ENCODE results near the gene CRYBG3.

The CRYBG3 gene

GRCh38 chr3:97988784-97989568, 167.2 kb downstream of the CRYBG3 start:
- H3K27ac Mint-ChIP-seq = peak overlapping the region in 1 of 2 donors; percentile 83
- DNase-seq (peak in 1 of 2 donors; percentile 13), ATAC-seq (peak; percentile 79)
- peaks cover 10 to 12% of the 10 kb centered on the region in 2 donors for H3K9me3 Mint-ChIP-seq
- peaks cover 25% of the 10 kb centered on the region for H3K4me1 Mint-ChIP-seq
- no peak overlapping the region for H3K4me3 Mint-ChIP-seq
- H3K27me3 Mint-ChIP-seq = peaks cover 18% of the 10 kb centered on the region

GRCh38 chr3:97990624-97991292, 168.9 kb downstream of the CRYBG3 start:
- Mint-ChIP-seq H3K4me1 (peaks cover 25% of the 10 kb centered on the region), H3K4me3 (peak overlapping the region; percentile 57 to 62), H3K27me3 (peaks cover 23% of the 10 kb centered on the region), H3K9me3 (peaks cover 10 to 12% of the 10 kb centered on the region in 2 donors), H3K27ac (peak overlapping the region in 1 of 2 donors; percentile 38)
- DNase-seq = peak in 1 of 2 donors; percentile 16
- no peak for ATAC-seq

GRCh38 chr3:97991293-97991682, 169.5 kb downstream of the CRYBG3 start:
- no peak for DNase-seq
- Mint-ChIP-seq H3K4me1 (peaks cover 25% of the 10 kb centered on the region), H3K27me3 (peaks cover 23% of the 10 kb centered on the region), H3K9me3 (peaks cover 10 to 12% of the 10 kb centered on the region in 2 donors), H3K27ac (peak overlapping the region; percentile 38 to 57), H3K4me3 (peak overlapping the region; percentile 57 to 62)
- no peak for ATAC-seq

GRCh38 chr3:97992547-97993173, 170.8 kb downstream of the CRYBG3 start:
- no peak for DNase-seq
- H3K4me3 Mint-ChIP-seq = no peak overlapping the region
- peaks cover 23% of the 10 kb centered on the region for H3K27me3 Mint-ChIP-seq
- peaks cover 10 to 12% of the 10 kb centered on the region in 2 donors for H3K9me3 Mint-ChIP-seq
- H3K4me1 Mint-ChIP-seq = peaks cover 25% of the 10 kb centered on the region
- H3K27ac Mint-ChIP-seq = no peak overlapping the region
- no peak for ATAC-seq

GRCh38 chr3:97993526-97993925, 171.7 kb downstream of the CRYBG3 start:
- peaks cover 23% of the 10 kb centered on the region for H3K27me3 Mint-ChIP-seq
- H3K27ac Mint-ChIP-seq = no peak overlapping the region
- H3K4me3 Mint-ChIP-seq = no peak overlapping the region
- H3K4me1 Mint-ChIP-seq = peaks cover 25% of the 10 kb centered on the region
- H3K9me3 Mint-ChIP-seq = peaks cover 6% of the 10 kb centered on the region in 2 donors
- ATAC-seq (no peak), DNase-seq (no peak)

GRCh38 chr3:97994328-97994945, 172.6 kb downstream of the CRYBG3 start:
- no peaks in the 10 kb centered on the region for H3K9me3 Mint-ChIP-seq
- no peak for ATAC-seq
- no peak for DNase-seq
- H3K27ac Mint-ChIP-seq = no peak overlapping the region
- H3K4me1 Mint-ChIP-seq = peaks cover 24% of the 10 kb centered on the region
- H3K27me3 Mint-ChIP-seq = peaks cover 23% of the 10 kb centered on the region
- no peak overlapping the region for H3K4me3 Mint-ChIP-seq

Measured in stimulated activated naive CD8-positive, alpha-beta T cell treated with anti-CD3 and anti-CD28 coated beads, Interleukin-15, amount 100 ng/mL, for 72 hours (primary cell).